H1 (cell line): ENCODE measurements around the gene DNAJB12. TPM values are rescaled to one million over a fixed set of nuclear protein-coding genes. Genes with fewer than 3 reads are reported as not detected.

Source experiments
- CTCF ChIA-PET: fragments of 300-600 bp; sonication (Branson Sonifier 250); formaldehyde crosslinking; loops from one replicate; lab custom pipeline; 2021; ENCODE audit not compliant: partially characterized antibody; lab: Charles Lee
- POLR2A ChIA-PET: fragments of 300-600 bp; sonication (Branson Sonifier 250); formaldehyde crosslinking; loops from one replicate; lab custom pipeline; 2021; ENCODE audit warnings: inconsistent platforms; ENCODE audit not compliant: partially characterized antibody; lab: Charles Lee
- DNase-seq, 2 experiments: peaks; one replicate each; pipeline versions ENCODE4 v3.0.0 to v3.0.0-alpha.2; 2010 to 2022; ENCODE audit warnings: low spot score in 2 of 2, low read depth in 1 of 2, mixed read lengths in 1 of 2
- FAIRE-seq: peaks from 2 replicates; lab custom pipeline; 2011; peaks lifted over from hg19 to GRCh38; lab: Jason Lieb, UNC
- H2AFZ ChIP-seq: 2 replicates; pipeline ENCODE4 v1.8.1; 2012; ENCODE audit warnings: low read length, inconsistent platforms
- H2AK5ac ChIP-seq: 2 replicates; pipeline ENCODE4 v1.6.1; 2013; ENCODE audit warnings: low read depth, low read length
- H2BK120ac ChIP-seq: replicated peaks from 2 replicates; pipeline ENCODE3; 2013; ENCODE audit warnings: low read depth, low read length, inconsistent platforms
- H2BK12ac ChIP-seq: 2 replicates; pipeline ENCODE4 v1.6.1; 2013; ENCODE audit warnings: low read depth, low read length
- H2BK15ac ChIP-seq: 2 replicates; pipeline ENCODE4 v1.6.1; 2013; ENCODE audit warnings: low read length
- H2BK20ac ChIP-seq: 2 replicates; pipeline ENCODE4 v1.6.1; 2013; ENCODE audit warnings: low read length
- H2BK5ac ChIP-seq: 2 replicates; pipeline ENCODE4 v1.6.1; 2013; ENCODE audit warnings: low read depth, low read length
- H3K14ac ChIP-seq: 2 replicates; pipeline ENCODE4 v1.6.1; 2013; ENCODE audit warnings: inconsistent platforms; ENCODE audit not compliant: insufficient read length
- H3K18ac ChIP-seq: 2 replicates; pipeline ENCODE4 v1.6.1; 2013; ENCODE audit warnings: low read length; ENCODE audit errors: extremely low read depth
- H3K23ac ChIP-seq: 2 replicates; pipeline ENCODE4 v1.6.1; 2013; ENCODE audit warnings: inconsistent platforms; ENCODE audit not compliant: insufficient read length
- H3K23me2 ChIP-seq: 2 replicates; pipeline ENCODE4 v1.6.1; 2013; ENCODE audit warnings: low read depth, low read length
- H3K27ac ChIP-seq: 2 replicates; pipeline ENCODE4 v1.6.1; 2011; ENCODE audit warnings: low read depth, low read length, inconsistent platforms
- H3K27me3 ChIP-seq, 4 experiments: replicated peaks in 1 of 4; 1 replicate in 1 of 4; 2 replicates in 3 of 4; pipeline versions ENCODE4 v1.6.1 to v1.8.1; 2011 to 2013; ENCODE audit warnings: low read length in 3 of 4, mild to moderate bottlenecking in 3 of 4, inconsistent platforms in 2 of 4, mixed read lengths in 2 of 4, moderate library complexity in 1 of 4; ENCODE audit not compliant: control insufficient read depth in 3 of 4, insufficient read depth in 3 of 4; ENCODE audit errors: extremely low read depth in 1 of 4
- H3K36me3 ChIP-seq, 4 experiments: 2 replicates each; pipeline versions ENCODE4 v1.6.1 to v1.8.1; 2011 to 2013; ENCODE audit warnings: mild to moderate bottlenecking in 4 of 4, low read length in 3 of 4, moderate library complexity in 2 of 4, control low read depth in 1 of 4, inconsistent platforms in 1 of 4; ENCODE audit not compliant: insufficient read depth in 4 of 4, control insufficient read depth in 2 of 4
- H3K4ac ChIP-seq: replicated peaks from 2 replicates; pipeline ENCODE3; 2013; ENCODE audit warnings: low read length, low read depth, mixed read lengths, inconsistent platforms; ENCODE audit not compliant: insufficient read length
- H3K4me1 ChIP-seq, 4 experiments: replicated peaks in 1 of 4; 1 replicate in 1 of 4; 2 replicates in 3 of 4; pipeline versions ENCODE4 v1.6.1 to v1.8.1; 2011 to 2013; ENCODE audit warnings: low read length in 3 of 4, inconsistent platforms in 2 of 4, mixed read lengths in 1 of 4; ENCODE audit not compliant: insufficient read depth in 4 of 4, control insufficient read depth in 3 of 4
- H3K4me2 ChIP-seq, 2 experiments: 2 replicates each; pipeline versions ENCODE4 v1.6.1 to v1.8.1; 2011 to 2013; ENCODE audit warnings: low read depth in 2 of 2, low read length in 2 of 2, control low read depth in 1 of 2, inconsistent platforms in 1 of 2, mild to moderate bottlenecking in 1 of 2; ENCODE audit not compliant: insufficient read depth in 1 of 2
- H3K4me3 ChIP-seq, 4 experiments: fragments of 200-600, 300-600 bp in 1 of 4; sonication (generic), shearing (Covaris generic), sonication (Bioruptor Twin) in 1 of 4; 2 replicates each; pipeline versions ENCODE4 v1.5.1 to v1.8.1; 2011 to 2016; ENCODE audit warnings: low read length in 4 of 4, low read depth in 3 of 4, control low read depth in 2 of 4, inconsistent platforms in 2 of 4, mild to moderate bottlenecking in 2 of 4, mixed read lengths in 1 of 4, moderate library complexity in 1 of 4; ENCODE audit not compliant: insufficient read depth in 2 of 4; ENCODE audit errors: extremely low read depth in 1 of 4
- H3K56ac ChIP-seq: replicated peaks from 2 replicates; pipeline ENCODE3; 2013; ENCODE audit warnings: low read depth, mild to moderate bottlenecking, mixed read lengths, low read length, inconsistent platforms; ENCODE audit not compliant: insufficient read length
- H3K79me1 ChIP-seq: 2 replicates; pipeline ENCODE4 v1.6.1; 2013; ENCODE audit warnings: low read depth, low read length, control low read depth
- H3K79me2 ChIP-seq, 2 experiments: 2 replicates each; pipeline versions ENCODE4 v1.6.1 to v1.8.1; 2012 to 2013; ENCODE audit warnings: low read length in 2 of 2, mild to moderate bottlenecking in 2 of 2, inconsistent platforms in 1 of 2; ENCODE audit not compliant: insufficient read depth in 2 of 2, control insufficient read depth in 1 of 2
- H3K9ac ChIP-seq, 4 experiments: replicated peaks in 1 of 4; 1 replicate in 1 of 4; 2 replicates in 3 of 4; pipeline versions ENCODE4 v1.6.1 to v1.8.1; 2011 to 2013; ENCODE audit warnings: low read depth in 3 of 4, low read length in 3 of 4, control low read depth in 2 of 4, mild to moderate bottlenecking in 2 of 4, moderate library complexity in 2 of 4, inconsistent platforms in 1 of 4; ENCODE audit errors: extremely low read depth in 1 of 4
- H3K9me3 ChIP-seq, 2 experiments: 2 replicates each; pipeline versions ENCODE4 v1.6.1 to v1.8.1; 2012 to 2013; ENCODE audit warnings: mild to moderate bottlenecking in 2 of 2, moderate library complexity in 2 of 2, control low read depth in 1 of 2, inconsistent platforms in 1 of 2, low read depth in 1 of 2, low read length in 1 of 2, mixed read lengths in 1 of 2; ENCODE audit not compliant: insufficient read depth in 2 of 2
- H4K20me1 ChIP-seq, 2 experiments: replicated peaks in 1 of 2; 2 replicates each; pipeline versions ENCODE3 to v1.8.1; 2011 to 2013; ENCODE audit warnings: inconsistent platforms in 2 of 2, low read length in 2 of 2, mild to moderate bottlenecking in 1 of 2; ENCODE audit not compliant: insufficient read depth in 2 of 2, control insufficient read depth in 1 of 2
- H4K5ac ChIP-seq: 2 replicates; pipeline ENCODE4 v1.6.1; 2013; ENCODE audit warnings: low read length, low read depth, mixed read lengths, inconsistent platforms; ENCODE audit not compliant: insufficient read length
- H4K8ac ChIP-seq: 2 replicates; pipeline ENCODE4 v1.8.0; 2013; ENCODE audit warnings: mild to moderate bottlenecking, moderate library complexity, low read length, inconsistent platforms; ENCODE audit not compliant: insufficient read depth; ENCODE audit errors: extremely low read depth
- H4K91ac ChIP-seq: replicated peaks from 2 replicates; pipeline ENCODE3; 2013; ENCODE audit warnings: low read length, mixed read lengths, inconsistent platforms; ENCODE audit not compliant: insufficient read length
- CREB1 ChIP-seq: IDR thresholded peaks from 2 replicates; pipeline ENCODE4 v1.6.1; 2012; ENCODE audit warnings: inconsistent platforms
- EZH2 ChIP-seq: fragments of 200-600 bp; sonication (generic); IDR thresholded peaks from 2 replicates; pipeline ENCODE4 v1.7.1; 2012; ENCODE audit warnings: low read depth, mild to moderate bottlenecking, moderate library complexity, low read length, inconsistent platforms; ENCODE audit not compliant: severe bottlenecking
- GABPA ChIP-seq: IDR thresholded peaks from 2 replicates; pipeline ENCODE4 v1.6.1; 2011; ENCODE audit warnings: mild to moderate bottlenecking, low read length, moderate library complexity, borderline replicate concordance; ENCODE audit not compliant: insufficient read depth
- KDM1A ChIP-seq: fragments of 200-600, 300-600 bp; sonication (generic); IDR thresholded peaks from 2 replicates; pipeline ENCODE4 v1.7.1; 2016; ENCODE audit warnings: mild to moderate bottlenecking, low read length, borderline replicate concordance
- KDM4A ChIP-seq: IDR thresholded peaks from one replicate; pipeline ENCODE4 v1.7.1; 2012; ENCODE audit warnings: low read depth, mild to moderate bottlenecking, moderate library complexity, low read length, inconsistent platforms; ENCODE audit not compliant: severe bottlenecking
- NANOG ChIP-seq: IDR thresholded peaks from 2 replicates; pipeline ENCODE4 v1.6.1; 2011; ENCODE audit warnings: low read length, low read depth, mild to moderate bottlenecking, inconsistent platforms; ENCODE audit not compliant: insufficient read depth, poor library complexity, severe bottlenecking
- POLR2AphosphoS5 ChIP-seq: IDR thresholded peaks from 2 replicates; pipeline ENCODE4 v1.6.1; 2011; ENCODE audit warnings: low read depth, low read length
- RFX5 ChIP-seq: IDR thresholded peaks from 2 replicates; pipeline ENCODE4 v1.6.1; 2011; ENCODE audit warnings: low read depth, low read length, improper control_type of control experiment, borderline replicate concordance
- RXRA ChIP-seq: IDR thresholded peaks from 2 replicates; pipeline ENCODE4 v1.6.1; 2011; ENCODE audit warnings: low read depth, mild to moderate bottlenecking, low read length, moderate library complexity; ENCODE audit not compliant: insufficient read depth
- SIN3A ChIP-seq, 2 experiments: IDR thresholded peaks in 1 of 2; conservative IDR thresholded peaks in 1 of 2; 2 replicates each; pipeline ENCODE4 v1.6.1; 2011 to 2012; ENCODE audit warnings: low read length in 2 of 2, improper control_type of control experiment in 1 of 2, low read depth in 1 of 2, mild to moderate bottlenecking in 1 of 2
- SIRT6 ChIP-seq: IDR thresholded peaks from one replicate; pipeline ENCODE4 v1.7.1; 2012; ENCODE audit warnings: low read length, inconsistent platforms
- SP4 ChIP-seq: IDR thresholded peaks from 2 replicates; pipeline ENCODE4 v1.6.1; 2012; ENCODE audit warnings: low read length, inconsistent platforms
- TAF7 ChIP-seq: optimal IDR thresholded peaks from 2 replicates; pipeline ENCODE3; 2011; ENCODE audit warnings: low read depth, mild to moderate bottlenecking, inconsistent platforms, low read length, moderate library complexity, borderline replicate concordance
- TEAD4 ChIP-seq: IDR thresholded peaks from 2 replicates; pipeline ENCODE4 v1.6.1; 2012; ENCODE audit warnings: low read depth, low read length, inconsistent platforms, mixed read lengths
- WGBS, 2 experiments: shearing (Covaris generic) in 1 of 2; methylation state at CpG; one replicate each; pipeline versions ENCODE4 v1.1.6 to v1.1.7; 2013 to 2015; ENCODE audit warnings: low lambda C conversion rate in 2 of 2, mixed read lengths in 2 of 2, inconsistent platforms in 1 of 2, low coverage in 1 of 2, missing lambda C conversion rate in 1 of 2; ENCODE audit not compliant: insufficient replicate concordance in 2 of 2, insufficient coverage in 1 of 2, insufficient read length in 1 of 2; ENCODE audit errors: extremely low coverage in 1 of 2, missing lambda C conversion rate in 1 of 2; 5-methylcytosine and 5-hydroxymethylcytosine counted together
- polyA plus RNA-seq, 7 experiments: library from polyadenylated mRNA; depleted of rRNA in 3 of 7; stranded (reverse) in 5 of 7; unstranded in 2 of 7; fragments of >200 nt in 5 of 7; fragments of 200-250 nt in 2 of 7; gene quantifications; 1 replicate in 5 of 7; 2 replicates in 1 of 7; 4 replicates in 1 of 7; pipeline versions ENCODE4 v1.2.1 to v1.2.3, GENCODE V29; 2011 to 2013; ENCODE audit warnings: missing spikeins in 2 of 7, mixed read lengths in 2 of 7
- total RNA-seq: library from RNA; stranded (reverse); fragmentation: NEBNext Ultra II Directional; extraction: Animal tissue kit (Norgen Biotek cat#: 25700); gene quantifications from 2 replicates; pipeline ENCODE4 v1.2.1, GENCODE V29; 2021

Gene DNAJB12
- total and polyA plus RNA-seq, 2 of the 8 experiments (the other 6 are each of a cell fraction or from before 2014, with no cell fraction given) = 10.8 to 20.5 TPM

- Histone ChIP-seq H3K36me3 (peaks cover 7 to 15% (median 11%) of the 10 kb centered on the region in 4 experiments; a peak in 6 of 8 replicates), H3K4ac (no peak overlapping the region), H3K9ac (no peak overlapping the region), H2AFZ (no peak overlapping the region), H4K20me1 (no peaks in the 10 kb centered on the region), H3K56ac (no peak overlapping the region), H2BK15ac (no peak overlapping the region), H3K4me2 (no peak overlapping the region), H3K79me1 (no peaks in the 10 kb centered on the region), H2BK20ac (no peak overlapping the region), H2BK5ac (no peak overlapping the region), H3K27me3 (no peaks in the 10 kb centered on the region), H3K4me1 (peaks cover 0 to 19% (median 9%) of the 10 kb centered on the region in 4 experiments; a peak in 6 of 7 replicates), H3K23me2 (no peaks in the 10 kb centered on the region), H3K4me3 (no peak overlapping the region), H3K9me3 (no peaks in the 10 kb centered on the region), H2BK12ac (no peak overlapping the region), H3K14ac (no peak overlapping the region), H3K79me2 (no peaks in the 10 kb centered on the region), H2AK5ac (no peak overlapping the region), H3K23ac (no peak overlapping the region), H4K8ac (no peak overlapping the region), H4K91ac (no peak overlapping the region), H3K18ac (no peak overlapping the region), H3K27ac (no peak overlapping the region), H2BK120ac (no peak overlapping the region), H4K5ac (no peak overlapping the region)
- DNase-seq (no peak), FAIRE-seq (no peak)
- CTCF ChIA-PET = interaction anchor here (0.6 to 4.5 kb wide), 38 partner anchors 9 to 520 kb away, joined by 3 to 25 read pairs (median 3); partner anchors contain the start of genes DDIT4 and DNAJB12
- WGBS, 2 experiments = 96% methylated on average over 9 of the region's 9 CpGs; no CpG with 5 or more reads in 1 of the 2 experiments
- POLR2A ChIA-PET = interaction anchor here (1.0 to 39.2 kb wide), 3 partner anchors 18 to 250 kb away, joined by 3 to 895 read pairs (median 10); partner anchors contain the start of genes DDIT4 and SPOCK2
- TF ChIP-seq RXRA (no peak), TEAD4 (no peak), SIRT6 (no peak), EZH2 (no peak), CREB1 (no peak), TAF7 (no peak), KDM4A (no peak), POLR2AphosphoS5 (no peak), KDM1A (no peak), GABPA (no peak), NANOG (no peak), SIN3A (conservative IDR thresholded peaks at IDR 0.05 in 1 of 2, IDR thresholded peaks at IDR 0.05 in 1 of 2; ENCODE audit: low read depth in 1 of 2, low read length in 2 of 2) (no peak), RFX5 (no peak), SP4 (no peak)
Measured at GRCh38 chr10:72337722-72338121, 17.0 kb downstream of the DNAJB12 start.
